ENCODE results near the gene GOLGA3. TPM values are rescaled to one million over a fixed set of nuclear protein-coding genes. Genes with fewer than 3 reads are reported as not detected.

GOLGA3 gene
- total RNA-seq, 1 experiment from 2014 or later, result 86.9 TPM

DNA sequence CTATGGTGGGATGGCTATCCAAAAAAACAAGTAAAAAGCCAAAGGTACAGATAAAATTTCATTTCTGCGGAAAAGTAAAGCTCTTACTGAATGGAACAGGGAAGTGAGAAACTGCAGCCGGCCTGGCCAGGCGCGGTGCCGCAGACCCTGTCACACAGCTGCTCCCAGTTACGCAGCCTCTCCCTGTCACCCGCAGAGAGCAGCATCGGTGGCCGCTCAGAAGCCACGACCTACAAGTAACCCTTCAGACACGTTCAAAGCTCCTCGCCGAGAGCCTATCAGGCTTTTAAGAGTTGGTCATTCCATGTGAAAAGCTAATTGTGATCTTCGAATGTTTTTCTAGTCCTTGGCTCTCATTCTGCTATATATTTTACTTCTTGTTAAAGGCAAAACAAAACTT lies 56.1 kb downstream of the GOLGA3 start:
- H3K9ac ChIP-seq (ENCODE audit: low read length), result no peak overlapping the region
- CTCF ChIA-PET, result no interaction called here

DNA sequence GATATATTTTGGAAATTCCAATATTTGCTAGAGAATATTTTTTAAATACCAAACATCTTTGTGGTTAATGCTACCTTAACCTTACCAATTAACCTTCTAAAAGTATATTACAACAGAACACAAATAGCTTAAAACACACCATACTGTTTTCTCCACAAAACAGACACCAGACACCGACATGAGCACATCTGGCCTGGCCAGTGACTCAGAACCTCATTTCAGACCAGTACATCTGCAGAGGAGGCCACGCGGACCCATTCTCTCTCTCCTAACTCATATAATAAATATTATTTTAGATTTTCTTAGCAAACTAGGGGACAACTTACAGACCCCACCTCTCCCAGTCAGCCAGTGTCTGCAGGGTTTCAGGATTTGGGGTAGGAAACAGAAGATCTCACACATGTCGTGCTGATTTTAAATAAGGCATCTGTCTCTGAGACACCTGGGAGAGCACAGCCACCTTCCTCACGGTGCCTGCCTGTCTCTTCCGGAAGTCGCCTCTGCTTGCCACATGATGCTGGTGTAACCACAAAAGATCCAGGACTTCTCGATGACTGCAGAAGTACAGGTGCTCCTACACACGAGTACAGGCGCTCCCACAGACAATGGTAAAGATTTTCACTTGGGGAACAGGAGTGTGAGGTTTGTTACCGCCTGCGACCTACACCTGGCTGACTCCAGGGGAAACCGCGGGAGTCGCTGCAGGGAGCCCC lies 57.4 kb downstream of the GOLGA3 start:
- Histone ChIP-seq H3K36me3 (ENCODE audit: low read depth, low read length) (peaks cover 43% of the 10 kb centered on the region), H3K27me3 (ENCODE audit: low read length) (no peaks in the 10 kb centered on the region), H3K9me3 (ENCODE audit: low read length) (no peaks in the 10 kb centered on the region), H3F3A (ENCODE audit: low read length, unreplicated experiment) (peaks cover 5% of the 10 kb centered on the region), H3K9ac (ENCODE audit: low read length) (no peak overlapping the region), H3K4me1 (ENCODE audit: insufficient read depth, low read length) (peaks cover 9% of the 10 kb centered on the region), H3K27ac (ENCODE audit: low read length) (no peak overlapping the region), H3K4me3 (ENCODE audit: low read length) (no peak overlapping the region), H4K20me1 (ENCODE audit: low read length) (no peaks in the 10 kb centered on the region), H3K9me2 (replicated peaks; ENCODE audit: low read length) (no peaks in the 10 kb centered on the region), H2AFZ (ENCODE audit: low read length) (no peak overlapping the region), H3K4me2 (ENCODE audit: low read length) (no peak overlapping the region), H3K79me2 (ENCODE audit: low read length) (no peaks in the 10 kb centered on the region)
- ChIA-PET CTCF (no interaction called here), POLR2A (ENCODE audit: unreplicated experiment) (no interaction called here)
- TSS peak; percentile 24 for BruUV-seq (replicated peaks)
- ATAC-seq (no peak), DNase-seq (no peak)
- TF ChIP-seq EZH2phosphoT487 (IDR thresholded peaks at IDR 0.05; ENCODE audit: borderline replicate concordance, low read length), result no peak
- TF ChIP-seq, protein P1, sequence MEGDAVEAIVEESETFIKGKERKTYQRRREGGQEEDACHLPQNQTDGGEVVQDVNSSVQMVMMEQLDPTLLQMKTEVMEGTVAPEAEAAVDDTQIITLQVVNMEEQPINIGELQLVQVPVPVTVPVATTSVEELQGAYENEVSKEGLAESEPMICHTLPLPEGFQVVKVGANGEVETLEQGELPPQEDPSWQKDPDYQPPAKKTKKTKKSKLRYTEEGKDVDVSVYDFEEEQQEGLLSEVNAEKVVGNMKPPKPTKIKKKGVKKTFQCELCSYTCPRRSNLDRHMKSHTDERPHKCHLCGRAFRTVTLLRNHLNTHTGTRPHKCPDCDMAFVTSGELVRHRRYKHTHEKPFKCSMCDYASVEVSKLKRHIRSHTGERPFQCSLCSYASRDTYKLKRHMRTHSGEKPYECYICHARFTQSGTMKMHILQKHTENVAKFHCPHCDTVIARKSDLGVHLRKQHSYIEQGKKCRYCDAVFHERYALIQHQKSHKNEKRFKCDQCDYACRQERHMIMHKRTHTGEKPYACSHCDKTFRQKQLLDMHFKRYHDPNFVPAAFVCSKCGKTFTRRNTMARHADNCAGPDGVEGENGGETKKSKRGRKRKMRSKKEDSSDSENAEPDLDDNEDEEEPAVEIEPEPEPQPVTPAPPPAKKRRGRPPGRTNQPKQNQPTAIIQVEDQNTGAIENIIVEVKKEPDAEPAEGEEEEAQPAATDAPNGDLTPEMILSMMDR (conservative IDR thresholded peaks at IDR 0.05; ENCODE audit: low read depth, low read length), result no peak
- TF ChIP-seq EZH2 (IDR thresholded peaks at IDR 0.05; ENCODE audit: low read length, unreplicated experiment), result no peak
- intact Hi-C loops (cut with micrococcal nuclease), result no loop called here

More for the DNA sequence above, 56.1 kb downstream of the GOLGA3 start:
- H3K9me3 ChIP-seq (ENCODE audit: low read length), result no peaks in the 10 kb centered on the region
- peaks cover 2% of the 10 kb centered on the region for H3F3A ChIP-seq (ENCODE audit: low read length, unreplicated experiment)
- no peak for TF ChIP-seq EZH2phosphoT487 (IDR thresholded peaks at IDR 0.05; ENCODE audit: borderline replicate concordance, low read length)
- TF ChIP-seq EZH2 (IDR thresholded peaks at IDR 0.05; ENCODE audit: low read length, unreplicated experiment), result no peak
- TF ChIP-seq, protein P1 (conservative IDR thresholded peaks at IDR 0.05; ENCODE audit: low read depth, low read length), result no peak
- H3K79me2 ChIP-seq (ENCODE audit: low read length), result no peaks in the 10 kb centered on the region
- no peak overlapping the region for H3K4me2 ChIP-seq (ENCODE audit: low read length)
- no peaks in the 10 kb centered on the region for H3K9me2 ChIP-seq (replicated peaks; ENCODE audit: low read length)
- H2AFZ ChIP-seq (ENCODE audit: low read length), result no peak overlapping the region
- 0 out of 2 replicates have a peak, but pooled peaks cover 2% of the 10 kb centered on the region for H3K4me1 ChIP-seq (ENCODE audit: insufficient read depth, low read length)
- no TSS peak for BruUV-seq (replicated peaks)
- intact Hi-C loops (cut with micrococcal nuclease), result no loop called here
- H3K4me3 ChIP-seq (ENCODE audit: low read length), result no peak overlapping the region
- H3K27me3 ChIP-seq (ENCODE audit: low read length), result no peaks in the 10 kb centered on the region
- no peaks in the 10 kb centered on the region for H4K20me1 ChIP-seq (ENCODE audit: low read length)
- H3K27ac ChIP-seq (ENCODE audit: low read length), result no peak overlapping the region
- POLR2A ChIA-PET (ENCODE audit: unreplicated experiment), result no interaction called here
- H3K36me3 ChIP-seq (ENCODE audit: low read depth, low read length), result peaks cover 55% of the 10 kb centered on the region
- DNase-seq, result no peak
- ATAC-seq, result no peak
